ENCODE results near the gene TNS3.

Gene TNS3

GRCh38 chr7:47400741-47401206 is 181.1 kb downstream of the TNS3 start:
- no peak for DNase-seq

GRCh38 chr7:47400001-47400400 is 181.9 kb downstream of the TNS3 start:
- no peak for DNase-seq

- DNase-seq: no peak
These were observed 187.1 kb downstream of the TNS3 start for GRCh38 chr7:47394751-47395252.

GRCh38 chr7:47394216-47394615 is 187.7 kb downstream of the TNS3 start:
- DNase-seq: no peak

GRCh38 chr7:47393406-47393805 is 188.5 kb downstream of the TNS3 start:
- DNase-seq: no peak

GRCh38 chr7:47392241-47392759 is 189.6 kb downstream of the TNS3 start:
- DNase-seq: no peak

GRCh38 chr7:47391726-47392125 is 190.2 kb downstream of the TNS3 start:
- no peak for DNase-seq

- no peak for DNase-seq
These were observed 191.0 kb downstream of the TNS3 start for GRCh38 chr7:47390914-47391313.

- DNase-seq: no peak
These were observed 191.8 kb downstream of the TNS3 start for GRCh38 chr7:47389923-47390630.

- no peak for DNase-seq
These were observed 192.6 kb downstream of the TNS3 start for GRCh38 chr7:47389171-47389922.

- no peak for DNase-seq
These were observed 194.4 kb downstream of the TNS3 start for GRCh38 chr7:47387506-47387905.

- DNase-seq: no peak
These were observed 195.6 kb downstream of the TNS3 start for GRCh38 chr7:47386273-47386835.

- no peak for DNase-seq
These were observed 196.3 kb downstream of the TNS3 start for GRCh38 chr7:47385536-47386125.

GRCh38 chr7:47384755-47385535 is 197.0 kb downstream of the TNS3 start:
- no peak for DNase-seq

- DNase-seq: no peak
These were observed 198.0 kb downstream of the TNS3 start for GRCh38 chr7:47383696-47384445.

GRCh38 chr7:47383072-47383471 is 198.8 kb downstream of the TNS3 start:
- no peak for DNase-seq

- no peak for DNase-seq
These were observed 199.7 kb downstream of the TNS3 start for GRCh38 chr7:47382200-47382599.

GRCh38 chr7:47381134-47381495 is 200.8 kb downstream of the TNS3 start:
- no peak for DNase-seq

- no peak for DNase-seq
These were observed 201.4 kb downstream of the TNS3 start for GRCh38 chr7:47380325-47381133.

GRCh38 chr7:47379629-47380324 is 202.1 kb downstream of the TNS3 start:
- no peak for DNase-seq

Data from activated CD4-positive, alpha-beta T cell treated with anti-CD3 and anti-CD28 coated beads for 1 hour (primary cell).